Fibroblast of pulmonary artery (primary cell): ENCODE data around the gene POLR2H.

ENCODE experiments used
- DNase-seq: peaks from one replicate; pipeline ENCODE4 v3.0.0-alpha.2; 2010; ENCODE audit warnings: low read depth
- H3K4me3 ChIP-seq: replicated peaks from 2 replicates; pipeline ENCODE4 v1.5.1; 2011; ENCODE audit warnings: low read depth, mild to moderate bottlenecking, control low read depth, low read length, moderate library complexity
- CTCF ChIP-seq: IDR thresholded peaks from 2 replicates; pipeline ENCODE4 v1.5.1; 2011; ENCODE audit warnings: mild to moderate bottlenecking, control low read depth, low read length, inconsistent platforms; ENCODE audit errors: missing control alignments

The POLR2H gene

GRCh38 chr3:184351511-184352148 is 9.9 kb upstream of the POLR2H start:
- DNase-seq = no peak
- no peak for TF ChIP-seq CTCF
- no peak overlapping the region for H3K4me3 ChIP-seq

- no peak overlapping the region for H3K4me3 ChIP-seq
- TF ChIP-seq CTCF = no peak
- no peak for DNase-seq
Measured at GRCh38 chr3:184352149-184352785, 9.2 kb upstream of the POLR2H start.

DNA sequence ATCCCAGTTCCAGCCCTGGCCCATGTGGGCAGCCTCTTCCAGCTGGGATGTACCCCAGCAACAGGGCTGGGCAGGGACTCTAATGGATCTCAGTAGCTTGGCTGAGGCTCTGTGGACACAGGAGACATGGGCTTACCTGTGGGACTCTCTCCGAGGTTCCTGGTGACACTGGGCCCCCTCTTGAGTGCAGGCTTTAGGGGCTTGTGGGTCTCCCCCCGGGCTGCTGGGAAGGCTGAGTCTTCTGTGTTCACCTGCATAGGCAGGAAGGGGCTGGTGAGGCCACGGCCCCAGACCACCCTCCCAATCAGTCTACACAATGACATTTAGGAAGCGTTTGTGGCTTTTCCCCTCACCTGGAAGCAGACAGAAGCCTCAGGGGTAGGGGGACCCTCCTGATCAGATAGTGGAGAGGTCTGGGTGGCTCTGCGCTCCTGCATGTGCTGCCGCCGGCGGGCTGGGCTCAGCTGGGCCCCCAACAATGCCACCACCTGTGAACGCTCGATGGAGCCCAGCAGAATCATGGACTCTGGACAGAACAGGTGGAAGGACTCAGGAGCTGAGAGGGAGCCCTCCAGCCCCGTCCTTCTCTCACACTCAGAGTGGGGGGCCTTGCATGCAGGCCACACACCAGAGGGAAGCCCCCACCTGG is 8.5 kb upstream of the POLR2H start:
- H3K4me3 ChIP-seq = no peak overlapping the region
- DNase-seq = no peak
- no peak for TF ChIP-seq CTCF

DNA sequence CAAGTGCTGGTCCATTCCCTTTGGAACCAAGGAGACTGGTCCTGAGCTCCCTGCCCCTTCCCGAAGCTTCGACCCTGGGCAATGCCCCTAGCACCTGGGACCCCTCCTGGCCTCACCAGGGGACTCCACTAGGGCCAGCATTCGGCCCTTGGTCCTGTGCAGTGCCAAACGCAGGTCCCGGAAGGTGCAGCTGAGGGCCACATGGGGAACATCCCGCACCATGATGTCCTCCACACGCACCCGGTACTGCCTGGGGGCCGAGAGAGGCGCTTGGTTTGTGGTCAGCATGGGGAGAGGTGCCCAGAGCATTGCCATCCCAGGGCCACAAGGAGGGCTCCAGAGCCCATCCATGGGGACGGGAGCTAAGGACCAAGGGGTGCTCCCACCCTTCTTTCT is 8.0 kb upstream of the POLR2H start:
- no peak for TF ChIP-seq CTCF
- H3K4me3 ChIP-seq = no peak overlapping the region
- DNase-seq = no peak

GRCh38 chr3:184354121-184354728 is 7.3 kb upstream of the POLR2H start:
- peak; percentile 41 for DNase-seq
- H3K4me3 ChIP-seq = no peak overlapping the region
- TF ChIP-seq CTCF = peak; percentile 79

DNA sequence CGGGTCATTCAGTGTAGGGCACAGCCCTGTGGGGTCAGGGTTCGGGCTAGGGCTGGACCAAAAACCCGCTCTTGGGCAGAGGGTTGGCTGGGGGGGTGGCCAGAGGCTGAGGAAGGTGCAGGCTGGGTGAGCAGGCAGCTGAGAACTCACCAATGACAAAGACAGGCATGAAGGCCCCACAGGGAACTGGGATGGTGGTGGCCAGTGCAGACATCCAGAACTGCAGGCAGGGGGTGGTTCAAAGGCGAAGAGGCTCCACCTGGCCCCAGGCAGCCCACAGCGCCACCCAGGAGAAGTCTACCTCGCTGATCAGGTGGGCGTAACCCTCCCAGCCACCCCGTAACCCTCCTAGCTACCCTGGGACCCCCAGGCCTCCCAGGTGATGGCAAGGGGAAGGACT is 6.8 kb upstream of the POLR2H start:
- H3K4me3 ChIP-seq = no peak overlapping the region
- DNase-seq = no peak
- TF ChIP-seq CTCF = no peak
